AG09309 (cell line): ENCODE results near the gene DALRD3.

Experiments used
- DNase-seq: peaks from one replicate; pipeline ENCODE4 v3.0.0-alpha.2; 2010; ENCODE audit warnings: low read depth
- H3K4me3 ChIP-seq: 2 replicates; pipeline ENCODE4 v1.5.1; 2011; ENCODE audit warnings: mild to moderate bottlenecking, low read depth, low read length, moderate library complexity; ENCODE audit not compliant: control insufficient read depth
- CTCF ChIP-seq: IDR thresholded peaks from 2 replicates; pipeline ENCODE4 v1.5.1; 2011; ENCODE audit warnings: mild to moderate bottlenecking, low read depth, low read length, inconsistent platforms; ENCODE audit not compliant: insufficient read depth, control insufficient read depth; ENCODE audit errors: missing control alignments

The DALRD3 gene

GRCh38 chr3:49017971-49018706, at the start of gene DALRD3:
TSS of gene DALRD3 (minus strand) at chr3:49018580. CDS start at chr3:49018564, 16 bp downstream.
- H3K4me3 ChIP-seq, result peak within 1 kb of the TSS; percentile 79
- DNase-seq, result no peak
- TF ChIP-seq CTCF, result no peak

GRCh38 chr3:49058011-49058410, 39.6 kb upstream of the DALRD3 start:
- TF ChIP-seq CTCF, result no peak
- no peak for DNase-seq

GRCh38 chr3:49057268-49057667, 38.9 kb upstream of the DALRD3 start:
- DNase-seq, result no peak
- TF ChIP-seq CTCF, result no peak
- no peak overlapping the region for H3K4me3 ChIP-seq

More at GRCh38 chr3:49058011-49058410, 39.6 kb upstream of the DALRD3 start:
- no peak overlapping the region for H3K4me3 ChIP-seq

GRCh38 chr3:49054344-49054862, 36.0 kb upstream of the DALRD3 start:
- DNase-seq, result no peak
- no peak for TF ChIP-seq CTCF
- H3K4me3 ChIP-seq, result no peak overlapping the region

GRCh38 chr3:49053543-49053942, 35.2 kb upstream of the DALRD3 start:
- no peak for DNase-seq
- TF ChIP-seq CTCF, result no peak
- H3K4me3 ChIP-seq, result no peak overlapping the region

GRCh38 chr3:49035281-49035680, 16.9 kb upstream of the DALRD3 start:
- H3K4me3 ChIP-seq, result no peak overlapping the region
- DNase-seq, result no peak
- no peak for TF ChIP-seq CTCF
